Measurements from ENCODE around the gene NOP9. TPM values are rescaled to one million over a fixed set of nuclear protein-coding genes. Genes with fewer than 3 reads are reported as not detected.

Gene NOP9
- total and polyA plus RNA-seq, 9 of the 15 experiments (the other 6 are each of a cell fraction or from before 2014, with no cell fraction given): 1.0 to 27.9 (median 15.1) TPM

- Histone ChIP-seq H2AFZ (ENCODE audit: low read depth, low read length) (0 out of 2 replicates have a peak overlapping the region, but pooled peaks have one; percentile 38), H3K27ac (ENCODE audit: extremely low read depth, low read depth, low read length) (no peak overlapping the region), H3K79me2 (ENCODE audit: control insufficient read depth, insufficient read depth, low read length) (peaks cover 28% of the 10 kb centered on the region), H3K4me3 (no peak overlapping the region), H3K9me1 (ENCODE audit: control insufficient read depth, insufficient read depth, low read length) (peaks cover 3% of the 10 kb centered on the region), H3K4me1 (replicated peaks in 1 of 2; ENCODE audit: control insufficient read depth in 2 of 2, insufficient read depth in 2 of 2, low read length in 2 of 2) (peaks cover 12 to 14% of the 10 kb centered on the region in 2 experiments; a peak in 4 of 5 replicates), H3K9me3 (replicated peaks; ENCODE audit: control insufficient read depth, insufficient read depth, low read depth, low read length) (no peaks in the 10 kb centered on the region), H4K20me1 (replicated peaks; ENCODE audit: control insufficient read depth, insufficient read depth, low read length) (no peaks in the 10 kb centered on the region), H3K4me2 (ENCODE audit: insufficient read depth, low read length) (no peak overlapping the region; the same call in 1 of the 2 replicates), H3K9ac (ENCODE audit: insufficient read depth in 1 of 2, low read depth in 2 of 2, low read length in 2 of 2) (no peak overlapping the region), H3K36me3 (ENCODE audit: control insufficient read depth, insufficient read depth, low read length) (peaks cover 32% of the 10 kb centered on the region), H3K27me3 (ENCODE audit: control insufficient read depth in 2 of 2, insufficient read depth in 2 of 2, low read length in 2 of 2) (no peaks in the 10 kb centered on the region)
- in situ Hi-C loops (cut with MboI) (loop anchor here (5.0 to 10.0 kb wide), 2 partner anchors 55 to 283 kb away; partner anchors contain the start of gene TINF2), intact Hi-C loops (cut with micrococcal nuclease) (loop anchor here (1.0 kb wide), 3 partner anchors 54 to 239 kb away; partner anchors contain the start of gene MDP1)
- peak; percentile 40 for FAIRE-seq
- peak; percentile 63 for ATAC-seq
- CTCF ChIA-PET (ENCODE audit: low intra/inter-chr PET ratio): interaction anchor here (0.8 to 3.3 kb wide), 9 partner anchors 19 to 283 kb away, joined by 3 to 41 read pairs (median 5); partner anchors contain the start of genes MDP1, RABGGTA and TINF2
- no TSS peak for BruUV-seq (replicated peaks)
- POLR2A ChIA-PET: interaction anchor here (0.6 to 3.8 kb wide), 6 partner anchors 42 to 134 kb away, joined by 3 to 18 read pairs (median 4); partner anchors contain the start of genes CHMP4A and TINF2
- 30% methylated on average over 5 of the region's 5 CpGs for WGBS (ENCODE audit: insufficient coverage, low coverage, missing lambda C conversion rate)
- DNase-seq (ENCODE audit: extremely low read depth in 1 of 4, low spot score in 3 of 4): peak in 2 of 4 experiments; percentile 32 to 60
- TF ChIP-seq REST (IDR thresholded peaks at IDR 0.05; ENCODE audit: borderline replicate concordance) (peak; percentile 36; the same call in 1 of the 2 replicates), REST (CRISPR knock-in tag; IDR thresholded peaks at IDR 0.05; ENCODE audit: low read depth) (no peak), EHMT2 (IDR thresholded peaks at IDR 0.05) (peak; percentile 57; the same call in 1 of the 2 replicates), RAD21 (CRISPR knock-in tag; conservative IDR thresholded peaks at IDR 0.05 in 1 of 2, IDR thresholded peaks at IDR 0.05 in 1 of 2) (peak; percentile 28 to 67; a peak in 3 of 4 replicates), BRD9 (IDR thresholded peaks at IDR 0.05; ENCODE audit: low read depth, partially characterized antibody) (peak; percentile 30), JUND (IDR thresholded peaks at IDR 0.05; ENCODE audit: borderline replicate concordance, low read depth, low read length) (peak; percentile 16; the same call in 1 of the 2 replicates), JUND (tag; IDR thresholded peaks at IDR 0.05; ENCODE audit: borderline replicate concordance, low read depth, low read length) (no peak; the same call in 2 of the 3 replicates), HDAC1 (IDR thresholded peaks at IDR 0.05) (no peak), GATA2 (CRISPR knock-in tag; IDR thresholded peaks at IDR 0.05) (peak; percentile 79), CTCF (IDR thresholded peaks at IDR 0.05 in 2 of 3, conservative IDR thresholded peaks at IDR 0.05 in 1 of 3; ENCODE audit: insufficient read depth in 2 of 3, low read depth in 1 of 3, low read length in 3 of 3) (peak; percentile 50 to 67 (median 54); a peak in 5 of 6 replicates)
Observed at GRCh38 chr14:24297190-24297964, 2.3 kb upstream of the NOP9 start.
